ENCODE data around the gene SAMHD1.

DNA sequence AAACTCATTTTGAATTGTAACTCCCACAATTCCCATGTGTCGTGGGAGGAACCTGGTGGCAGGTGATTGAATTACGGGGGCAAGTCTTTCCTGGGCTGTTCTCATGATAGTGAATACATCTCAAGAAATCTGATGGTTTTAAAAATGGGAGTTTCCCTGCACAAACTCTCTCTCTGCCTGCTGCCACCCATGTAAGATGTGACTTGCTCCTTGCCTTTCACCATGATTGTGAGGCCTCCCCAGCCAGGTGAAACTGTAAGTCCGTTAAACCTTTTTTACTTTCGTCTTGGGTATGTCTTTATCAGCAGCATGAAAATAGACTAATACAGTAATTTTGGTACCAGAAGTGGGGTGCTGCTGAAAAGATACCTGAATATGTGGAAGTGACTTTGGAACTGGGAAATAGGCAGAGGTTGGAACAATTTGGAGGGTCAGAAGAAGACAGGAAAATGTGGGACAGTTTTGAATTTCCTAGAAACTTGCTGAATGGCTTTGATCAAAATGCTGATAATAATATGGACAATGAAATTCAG lies 41.4 kb upstream of the SAMHD1 start:
- no peak for TF ChIP-seq EZH2 (IDR thresholded peaks at IDR 0.05; ENCODE audit: insufficient read depth, poor library complexity, severe bottlenecking)
- no peak for TF ChIP-seq EZH2phosphoT487 (IDR thresholded peaks at IDR 0.05; ENCODE audit: insufficient read depth, low read depth)

All from GM23248 (cell line).